Adrenal gland (tissue), 5 donors: Measurements from ENCODE around the gene RAMAC.

Source experiments
- CTCF ChIP-seq, 6 experiments: fragments of 450-650 bp in 4 of 6; fragments of 200-600 bp in 2 of 6; sonication (generic) in 1 of 6; IDR thresholded peaks; 1 replicate in 5 of 6; 2 replicates in 1 of 6; pipeline versions ENCODE4 v1.5.1 to v1.8.0; 2016 to 2021; ENCODE audit warnings: antibody characterized with exemption in 6 of 6, mild to moderate bottlenecking in 2 of 6, moderate library complexity in 1 of 6
- POLR2A ChIP-seq, 2 donors: fragments of 450-650 bp; IDR thresholded peaks; one replicate each; pipeline ENCODE4 v1.6.1; 2017; ENCODE audit warnings: antibody characterized with exemption in 2 of 2, mild to moderate bottlenecking in 2 of 2, moderate library complexity in 1 of 2
- donor health status: DM: no; HTN: no; CAD: no.

- TF ChIP-seq CTCF (IDR thresholded peaks at IDR 0.05) = no peak
- TF ChIP-seq POLR2A (IDR thresholded peaks at IDR 0.05) = no peak
Observed at GRCh38 chr15:82958638-82959037, 27.4 kb upstream of the RAMAC start.
